HepG2 (cell line): Measurements from ENCODE around the gene RNPEPL1. TPM values are rescaled to one million over a fixed set of nuclear protein-coding genes. Genes with fewer than 3 reads are reported as not detected.

Source experiments
- AHDC1 ChIP-seq: sonication (generic); formaldehyde crosslinking; IDR thresholded peaks from 2 replicates; pipeline ENCODE4 v1.5.1; 2020; ENCODE audit warnings: mild to moderate bottlenecking, missing genetic modification reagents, borderline replicate concordance
- ARID2 ChIP-seq: sonication (generic); formaldehyde crosslinking; IDR thresholded peaks from 2 replicates; pipeline ENCODE4 v1.8.1; 2022; ENCODE audit warnings: mild to moderate bottlenecking, missing genetic modification reagents, borderline replicate concordance
- ATF5 ChIP-seq: sonication (generic); formaldehyde crosslinking; IDR thresholded peaks from 2 replicates; pipeline ENCODE4 v1.4.0; 2020; ENCODE audit warnings: mild to moderate bottlenecking, low read depth, missing genetic modification reagents
- ATRX ChIP-seq: sonication (generic); formaldehyde crosslinking; IDR thresholded peaks from 2 replicates; pipeline ENCODE4 v1.4.0; 2020; ENCODE audit warnings: missing genetic modification reagents, borderline replicate concordance
- EED ChIP-seq: sonication (generic); formaldehyde crosslinking; IDR thresholded peaks from 2 replicates; pipeline ENCODE4 v1.5.0; 2020; ENCODE audit warnings: mild to moderate bottlenecking, missing genetic modification reagents
- ETV5 ChIP-seq: IDR thresholded peaks from 2 replicates; pipeline ENCODE4 v1.6.1; 2018; ENCODE audit warnings: missing biosample characterization, missing genetic modification reagents, inconsistent platforms, borderline replicate concordance
- GABPB1 ChIP-seq: IDR thresholded peaks from 2 replicates; pipeline ENCODE4 v1.6.1; 2016; ENCODE audit warnings: mild to moderate bottlenecking, missing genetic modification reagents, moderate library complexity, missing compliant biosample characterization
- HNF4A ChIP-seq: sonication (generic); formaldehyde crosslinking; IDR thresholded peaks from 2 replicates; pipeline ENCODE4 v1.4.0; 2020; ENCODE audit warnings: missing genetic modification reagents
- RERE ChIP-seq: IDR thresholded peaks from 2 replicates; pipeline ENCODE4 v1.6.1; 2016; ENCODE audit warnings: low read depth, missing genetic modification reagents, missing compliant biosample characterization
- SRY ChIP-seq: sonication (generic); formaldehyde crosslinking; IDR thresholded peaks from 2 replicates; pipeline ENCODE4 v1.8.0; 2022; ENCODE audit warnings: mild to moderate bottlenecking, missing genetic modification reagents
- ZBTB4 ChIP-seq: sonication (generic); formaldehyde crosslinking; IDR thresholded peaks from 2 replicates; pipeline ENCODE4 v1.4.0; 2020; ENCODE audit warnings: missing genetic modification reagents, mild to moderate bottlenecking, borderline replicate concordance
- ZNF232 ChIP-seq: sonication (generic); formaldehyde crosslinking; IDR thresholded peaks from 2 replicates; pipeline ENCODE4 v1.4.0; 2020; ENCODE audit warnings: missing genetic modification reagents, borderline replicate concordance
- polyA plus RNA-seq, 8 experiments: library from polyadenylated mRNA; depleted of rRNA in 3 of 8; stranded (reverse) in 7 of 8; unstranded in 1 of 8; fragments of >200 nt; fragmentation: Illumina TruSeq in 4 of 8; extraction: Trizol in 4 of 8; gene quantifications; 2 replicates each; pipeline versions ENCODE4 v1.2.1 to v1.2.3, GENCODE V29; 2011 to 2016; ENCODE audit warnings: low read depth in 4 of 8, missing spikeins in 1 of 8, mixed read lengths in 1 of 8; ENCODE audit not compliant: insufficient read depth in 1 of 8
- total RNA-seq, 5 experiments: library from RNA; depleted of rRNA; stranded (reverse); fragments of >200 nt; fragmentation: Illumina TruSeq; extraction: Trizol; gene quantifications; 2 replicates each; pipeline ENCODE4 v1.2.3, GENCODE V29; 2016; ENCODE audit warnings: low read depth in 1 of 5

RNPEPL1 gene
- total and polyA plus RNA-seq, 2 of the 13 experiments (the other 11 are each of a cell fraction or from before 2014, with no cell fraction given), result 13.0 to 18.0 TPM

GRCh38 chr2:240565333-240566202 lies 2.7 kb upstream of the RNPEPL1 start (continued):
- TF ChIP-seq AHDC1 (CRISPR knock-in tag), result no peak
- TF ChIP-seq RERE (CRISPR knock-in tag), result no peak; the same call in 1 of the 2 replicates
- peak; percentile 89 for TF ChIP-seq ETV5
- peak; percentile 83; the same call in 1 of the 2 replicates for TF ChIP-seq EED
- TF ChIP-seq ARID2 (CRISPR knock-in tag), result peak; percentile 49; the same call in 1 of the 2 replicates
- TF ChIP-seq GABPB1 (CRISPR knock-in tag), result peak; percentile 74
- TF ChIP-seq HNF4A (CRISPR knock-in tag), result no peak; the same call in 1 of the 2 replicates
- no peak for TF ChIP-seq ATF5
- TF ChIP-seq SRY (CRISPR knock-in tag), result 0 out of 2 replicates have a peak, but pooled peaks have one; percentile 20
- TF ChIP-seq ZNF232 (CRISPR knock-in tag), result 0 out of 2 replicates have a peak, but pooled peaks have one; percentile 32
- TF ChIP-seq ZBTB4 (CRISPR knock-in tag), result no peak; the same call in 1 of the 2 replicates
- no peak for TF ChIP-seq ATRX (CRISPR knock-in tag)
